ENCODE measurements around the gene TH. TPM values are rescaled to one million over a fixed set of nuclear protein-coding genes. Genes with fewer than 3 reads are reported as not detected.

Gene TH
- total RNA-seq, 1 donor from 2014 or later: 0.23 TPM

GRCh38 chr11:2163428-2163978 is 8.1 kb downstream of the TH start:
- TF ChIP-seq, protein P1, sequence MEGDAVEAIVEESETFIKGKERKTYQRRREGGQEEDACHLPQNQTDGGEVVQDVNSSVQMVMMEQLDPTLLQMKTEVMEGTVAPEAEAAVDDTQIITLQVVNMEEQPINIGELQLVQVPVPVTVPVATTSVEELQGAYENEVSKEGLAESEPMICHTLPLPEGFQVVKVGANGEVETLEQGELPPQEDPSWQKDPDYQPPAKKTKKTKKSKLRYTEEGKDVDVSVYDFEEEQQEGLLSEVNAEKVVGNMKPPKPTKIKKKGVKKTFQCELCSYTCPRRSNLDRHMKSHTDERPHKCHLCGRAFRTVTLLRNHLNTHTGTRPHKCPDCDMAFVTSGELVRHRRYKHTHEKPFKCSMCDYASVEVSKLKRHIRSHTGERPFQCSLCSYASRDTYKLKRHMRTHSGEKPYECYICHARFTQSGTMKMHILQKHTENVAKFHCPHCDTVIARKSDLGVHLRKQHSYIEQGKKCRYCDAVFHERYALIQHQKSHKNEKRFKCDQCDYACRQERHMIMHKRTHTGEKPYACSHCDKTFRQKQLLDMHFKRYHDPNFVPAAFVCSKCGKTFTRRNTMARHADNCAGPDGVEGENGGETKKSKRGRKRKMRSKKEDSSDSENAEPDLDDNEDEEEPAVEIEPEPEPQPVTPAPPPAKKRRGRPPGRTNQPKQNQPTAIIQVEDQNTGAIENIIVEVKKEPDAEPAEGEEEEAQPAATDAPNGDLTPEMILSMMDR (conservative IDR thresholded peaks at IDR 0.05; ENCODE audit: low read depth, low read length): no peak
- no peak for DNase-seq (ENCODE audit: low read depth)

GRCh38 chr11:2160736-2161259 is 10.8 kb downstream of the TH start, which contains the start of gene INS:
TSS of gene INS (minus strand) at chr11:2161209. CDS start at chr11:2160971, 238 bp downstream.
- no peak within 1 kb of the TSS for H3K4me3 ChIP-seq (ENCODE audit: low read depth, low read length)
- TF ChIP-seq, protein P1 (conservative IDR thresholded peaks at IDR 0.05; ENCODE audit: low read depth, low read length): no peak

More at GRCh38 chr11:2163428-2163978, 8.1 kb downstream of the TH start:
- H3K4me3 ChIP-seq (ENCODE audit: low read depth, low read length): no peak overlapping the region

DNA sequence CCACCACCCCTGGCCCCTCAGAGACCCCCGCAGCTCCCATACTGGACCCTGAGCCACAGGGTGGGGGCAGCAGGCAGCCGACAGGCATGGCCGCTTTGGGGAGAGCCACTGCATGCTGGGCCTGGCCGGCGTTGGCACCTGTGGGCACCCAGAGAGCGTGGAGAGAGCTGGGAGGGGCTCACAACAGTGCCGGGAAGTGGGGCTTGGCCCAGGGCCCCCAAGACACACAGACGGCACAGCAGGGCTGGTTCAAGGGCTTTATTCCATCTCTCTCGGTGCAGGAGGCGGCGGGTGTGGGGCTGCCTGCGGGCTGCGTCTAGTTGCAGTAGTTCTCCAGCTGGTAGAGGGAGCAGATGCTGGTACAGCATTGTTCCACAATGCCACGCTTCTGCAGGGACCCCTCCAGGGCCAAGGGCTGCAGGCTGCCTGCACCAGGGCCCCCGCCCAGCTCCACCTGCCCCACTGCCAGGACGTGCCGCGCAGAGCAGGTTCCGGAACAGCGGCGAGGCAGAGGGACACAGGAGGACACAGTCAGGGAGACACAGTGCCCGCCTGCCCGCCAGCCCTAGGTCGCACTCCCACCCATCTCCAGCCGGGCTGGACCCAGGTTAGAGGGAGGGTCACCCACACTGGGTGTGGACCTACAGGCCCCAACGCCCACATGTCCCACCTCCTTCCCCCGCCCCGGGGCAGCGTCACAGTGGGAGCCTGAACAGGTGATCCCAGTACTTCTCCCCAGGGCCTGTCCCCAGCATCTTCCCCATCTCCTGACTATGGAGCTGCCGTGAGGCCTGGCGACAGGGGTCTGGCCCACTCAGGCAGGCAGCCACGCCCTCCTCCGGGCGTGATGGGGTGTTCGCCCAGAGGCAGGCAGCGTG is 11.8 kb downstream of the TH start:
- DNase-seq (ENCODE audit: low read depth): no peak
- H3K4me3 ChIP-seq (ENCODE audit: low read depth, low read length): no peak overlapping the region
- TF ChIP-seq, protein P1 (conservative IDR thresholded peaks at IDR 0.05; ENCODE audit: low read depth, low read length): no peak

More at GRCh38 chr11:2160736-2161259, 10.8 kb downstream of the TH start, which contains the start of gene INS:
- no peak for DNase-seq (ENCODE audit: low read depth)

DNA sequence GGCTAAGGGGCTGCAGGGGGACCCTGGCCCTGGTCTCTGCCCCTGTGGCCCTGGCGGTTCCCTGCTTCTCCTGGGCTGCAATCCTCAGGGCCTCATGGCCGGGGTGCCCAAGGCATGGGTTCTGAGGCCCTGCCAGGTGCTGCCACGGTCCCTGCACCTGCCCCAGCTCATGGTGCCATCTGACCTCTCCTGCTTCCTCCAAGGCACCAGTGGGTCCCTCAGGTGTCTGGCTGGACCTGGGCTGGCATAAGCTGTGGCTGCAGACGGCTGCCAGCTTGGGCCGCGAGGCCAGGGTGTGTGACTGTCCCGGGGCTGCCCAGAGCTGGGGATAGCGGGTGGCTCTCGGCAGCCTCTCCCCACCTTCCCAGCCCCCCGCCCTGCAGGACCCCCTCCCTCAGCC is 12.6 kb downstream of the TH start:
- TF ChIP-seq, protein P1 (conservative IDR thresholded peaks at IDR 0.05; ENCODE audit: low read depth, low read length): no peak
- DNase-seq (ENCODE audit: low read depth): no peak
- H3K4me3 ChIP-seq (ENCODE audit: low read depth, low read length): no peak overlapping the region

DNA sequence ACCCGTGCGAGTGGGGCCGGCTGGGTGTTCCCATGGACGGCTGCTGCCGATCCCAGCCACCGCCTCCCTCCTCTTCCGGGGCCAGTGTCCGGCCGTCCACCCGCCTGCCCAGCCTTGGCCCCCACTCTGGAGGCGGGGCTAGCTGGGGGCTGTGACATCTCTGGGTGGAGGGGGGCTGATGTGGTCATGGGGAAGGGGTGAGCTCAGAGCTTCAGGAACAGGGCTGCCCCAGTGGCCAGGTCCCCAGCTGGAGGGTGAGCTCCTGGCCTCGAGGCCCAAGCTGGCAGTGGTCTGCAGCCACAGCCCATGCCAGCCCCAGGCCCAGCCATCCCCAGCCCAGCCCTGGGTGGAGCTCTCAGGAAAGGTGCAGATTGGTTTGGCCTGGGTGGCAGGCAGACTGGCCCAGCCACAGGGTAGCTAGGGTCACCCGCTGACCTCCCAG is 13.3 kb downstream of the TH start:
- no peak for DNase-seq (ENCODE audit: low read depth)
- TF ChIP-seq, protein P1 (conservative IDR thresholded peaks at IDR 0.05; ENCODE audit: low read depth, low read length): no peak
- H3K4me3 ChIP-seq (ENCODE audit: low read depth, low read length): no peak overlapping the region

GRCh38 chr11:2157294-2158040 is 14.1 kb downstream of the TH start:
- TF ChIP-seq, protein P1 (conservative IDR thresholded peaks at IDR 0.05; ENCODE audit: low read depth, low read length): no peak
- no peak overlapping the region for H3K4me3 ChIP-seq (ENCODE audit: low read depth, low read length)
- DNase-seq (ENCODE audit: low read depth): no peak
